NCI-H460 (cell line): ENCODE results near the gene RGS6. TPM values are rescaled to one million over a fixed set of nuclear protein-coding genes. Genes with fewer than 3 reads are reported as not detected.

Source experiments
- DNase-seq: peaks from one replicate; pipeline ENCODE4 v3.0.0-alpha.2; 2016; ENCODE audit warnings: low read depth; ENCODE audit errors: extremely low read depth
- total RNA-seq: library from RNA; depleted of rRNA; stranded (reverse); fragments of >200 nt; shearing (Covaris generic); gene quantifications from 2 replicates; pipeline ENCODE4 v1.2.3, GENCODE V29; 2014

RGS6 gene
- total RNA-seq, 1 experiment from 2014 or later = 0.02 TPM

GRCh38 chr14:72008666-72009065 is 76.4 kb downstream of the RGS6 start:
- DNase-seq = no peak

- DNase-seq = no peak
Measured at GRCh38 chr14:72010474-72010873, 78.2 kb downstream of the RGS6 start.

GRCh38 chr14:72013721-72014345 is 81.6 kb downstream of the RGS6 start:
- no peak for DNase-seq

- no peak for DNase-seq
Measured at GRCh38 chr14:72014486-72014885, 82.3 kb downstream of the RGS6 start.

- no peak for DNase-seq
Measured at GRCh38 chr14:72017290-72017689, 85.1 kb downstream of the RGS6 start.

- no peak for DNase-seq
Measured at GRCh38 chr14:72023128-72024042, 91.2 kb downstream of the RGS6 start.

GRCh38 chr14:72024043-72024407 is 91.8 kb downstream of the RGS6 start:
- peak; percentile 15 for DNase-seq

GRCh38 chr14:72024504-72024903 is 92.3 kb downstream of the RGS6 start:
- DNase-seq = no peak

- no peak for DNase-seq
Measured at GRCh38 chr14:72026536-72026935, 94.3 kb downstream of the RGS6 start.

- DNase-seq = no peak
Measured at GRCh38 chr14:72027061-72027460, 94.8 kb downstream of the RGS6 start.

- DNase-seq = no peak
Measured at GRCh38 chr14:72033365-72033764, 101.1 kb downstream of the RGS6 start.

GRCh38 chr14:72040528-72040927 is 108.3 kb downstream of the RGS6 start:
- no peak for DNase-seq

GRCh38 chr14:72045271-72045670 is 113.0 kb downstream of the RGS6 start:
- no peak for DNase-seq

- no peak for DNase-seq
Measured at GRCh38 chr14:72045885-72046284, 113.7 kb downstream of the RGS6 start.

GRCh38 chr14:72049462-72049861 is 117.2 kb downstream of the RGS6 start:
- DNase-seq = no peak

- no peak for DNase-seq
Measured at GRCh38 chr14:72052356-72052755, 120.1 kb downstream of the RGS6 start.

- no peak for DNase-seq
Measured at GRCh38 chr14:72053651-72054050, 121.4 kb downstream of the RGS6 start.

- no peak for DNase-seq
Measured at GRCh38 chr14:72054911-72055310, 122.7 kb downstream of the RGS6 start.

GRCh38 chr14:72057701-72058285 is 125.6 kb downstream of the RGS6 start:
- no peak for DNase-seq

- DNase-seq = no peak
Measured at GRCh38 chr14:72060460-72060859, 128.2 kb downstream of the RGS6 start.

- DNase-seq = no peak
Measured at GRCh38 chr14:72060917-72061316, 128.7 kb downstream of the RGS6 start.

- DNase-seq = no peak
Measured at GRCh38 chr14:72061718-72062117, 129.5 kb downstream of the RGS6 start.
